Activated CD4-positive, alpha-beta T cell treated with anti-CD3 and anti-CD28 coated beads, Interleukin-2, Interleukin-6, amounts not matched to agents 100 ng/mL and 50 ng/mL, durations not matched to agents 16 hours and 8 hours (primary cell): ENCODE measurements around the gene TSPAN18.

ENCODE experiments used
- DNase-seq: peaks from one replicate; pipeline ENCODE4 v3.0.0-alpha.2; 2020

The TSPAN18 gene

DNA sequence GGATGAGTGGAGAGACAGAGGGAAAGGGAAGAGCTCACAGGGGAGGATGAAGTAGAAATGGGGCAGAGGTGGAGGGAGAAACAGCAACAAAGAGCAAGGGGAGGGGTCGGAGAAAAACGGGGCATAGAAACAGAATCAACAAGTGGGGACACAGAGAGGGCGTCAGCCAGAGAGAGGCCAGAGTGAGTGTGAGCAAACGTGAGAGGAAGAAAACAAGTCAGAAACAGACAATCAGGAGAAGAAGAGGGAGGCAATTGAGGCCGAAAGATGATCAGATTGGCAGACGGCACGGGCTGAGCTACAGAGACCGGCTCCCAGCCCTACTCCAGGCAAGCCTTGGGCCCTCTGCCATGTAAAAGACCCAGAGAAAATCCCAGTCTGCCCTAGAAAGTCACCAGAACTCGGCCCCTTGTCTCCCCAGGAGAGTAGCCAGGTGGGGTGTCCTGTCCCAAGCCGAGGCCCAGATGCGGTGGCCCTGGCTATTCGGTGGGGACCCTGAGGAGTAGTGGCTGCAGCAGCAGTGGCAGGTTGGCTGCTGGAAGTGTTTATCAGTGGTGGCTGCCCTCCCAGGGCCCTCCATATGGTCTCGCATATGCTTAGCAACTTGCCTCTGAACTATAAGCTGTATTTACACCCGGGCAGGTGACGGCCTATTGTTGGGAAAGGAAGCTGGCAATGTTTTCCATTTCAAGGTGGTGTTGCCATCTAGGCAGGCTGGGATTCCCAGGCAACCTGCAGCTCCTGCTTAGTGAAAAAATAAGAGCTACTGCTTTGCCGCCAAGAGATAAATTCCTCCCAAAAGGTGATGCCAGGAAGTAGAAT lies 14.8 kb upstream of the TSPAN18 start:
- DNase-seq = no peak

- DNase-seq = no peak
These were observed 13.7 kb upstream of the TSPAN18 start for GRCh38 chr11:44713022-44713421.

DNA sequence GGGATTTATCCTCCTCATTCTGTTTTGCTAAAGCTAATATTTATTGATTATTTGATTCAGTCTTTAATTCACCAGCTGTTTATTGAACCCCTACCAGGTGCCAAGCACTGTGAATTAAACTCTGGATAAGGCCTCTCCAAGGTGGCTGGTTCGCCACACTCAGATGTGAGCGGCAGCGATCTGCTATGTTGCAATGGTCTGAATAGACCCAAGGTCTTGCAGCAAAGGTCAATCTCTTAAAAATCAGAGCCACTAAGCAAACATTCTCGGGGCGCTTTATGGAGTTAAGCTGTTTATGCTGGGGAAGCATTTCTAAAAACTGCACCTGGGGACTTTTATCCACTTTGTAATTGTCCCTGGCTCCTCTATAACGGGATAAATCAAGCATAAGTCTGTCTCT lies 10.5 kb upstream of the TSPAN18 start:
- DNase-seq = no peak

GRCh38 chr11:44718057-44718456 lies 8.7 kb upstream of the TSPAN18 start:
- DNase-seq = no peak

DNA sequence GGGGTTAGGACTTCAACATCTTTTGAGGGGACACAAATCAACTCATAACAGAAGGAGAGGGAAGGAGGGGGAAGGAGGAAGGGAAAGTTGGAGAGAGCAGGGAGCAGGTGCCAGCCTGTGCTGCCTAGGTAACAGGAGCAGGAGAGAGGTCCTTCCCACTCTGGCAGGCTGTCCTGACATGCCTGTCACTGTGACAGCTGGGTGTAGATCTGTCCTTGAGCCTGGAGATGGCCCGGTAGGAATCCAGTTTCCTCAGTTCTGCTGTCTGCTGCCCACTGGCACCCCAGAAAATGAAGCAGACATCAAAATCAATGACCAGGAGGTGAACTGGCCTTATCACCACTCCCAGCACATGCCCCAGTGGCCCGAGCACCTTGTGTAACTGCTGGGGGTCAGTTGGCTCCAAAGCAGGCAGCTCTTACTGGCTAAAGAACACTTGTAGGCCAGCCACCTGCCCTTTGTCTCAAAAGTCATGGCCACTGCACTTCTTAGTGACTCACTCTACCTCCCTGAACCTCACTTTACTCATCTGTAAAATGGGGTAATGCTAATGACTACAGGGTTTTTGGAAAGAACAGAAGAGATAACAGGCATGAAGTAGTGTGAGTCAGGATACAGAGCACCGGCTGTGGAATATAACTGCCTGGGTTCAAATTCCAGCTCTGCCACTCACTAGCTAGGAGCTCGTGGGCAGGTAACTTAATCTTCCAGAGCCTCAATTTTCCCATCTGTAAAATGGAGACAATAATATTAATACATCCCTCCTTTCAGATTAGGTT lies 8.0 kb upstream of the TSPAN18 start:
- no peak for DNase-seq

DNA sequence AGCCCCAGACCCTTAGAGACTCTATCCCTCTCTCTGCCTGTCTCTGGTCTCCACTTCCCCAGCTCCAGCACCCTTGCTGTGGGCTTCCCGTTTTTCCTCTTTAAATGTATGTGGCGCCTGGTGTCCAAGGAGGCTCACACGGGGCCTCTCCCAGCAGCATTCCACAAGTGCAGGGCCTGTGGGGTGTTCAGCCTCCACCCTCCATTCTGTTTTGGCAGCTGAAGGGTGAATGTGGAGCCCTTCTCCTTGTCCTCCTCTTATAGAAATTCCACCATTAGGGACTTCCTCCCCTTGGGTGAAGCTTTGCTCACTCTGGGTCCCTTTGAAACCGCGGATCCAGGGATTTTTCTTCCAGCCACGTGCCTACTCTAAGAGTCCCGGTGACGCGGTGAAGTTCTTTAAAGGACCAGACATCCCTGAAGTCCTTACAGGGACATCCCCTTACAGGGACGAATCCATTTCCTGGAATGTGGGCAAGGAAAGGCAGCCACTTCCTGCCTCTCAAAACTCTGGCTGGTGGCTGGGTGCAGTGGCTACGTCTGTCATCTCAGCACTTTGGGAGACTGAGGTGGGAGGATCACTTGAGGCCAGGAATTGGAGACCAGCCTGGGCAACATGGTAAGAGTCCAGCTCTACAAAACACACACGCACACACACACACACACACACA lies 1.6 kb upstream of the TSPAN18 start:
- no peak for DNase-seq

- DNase-seq = no peak
These were observed 942 bp upstream of the TSPAN18 start for GRCh38 chr11:44725757-44726282.

DNA sequence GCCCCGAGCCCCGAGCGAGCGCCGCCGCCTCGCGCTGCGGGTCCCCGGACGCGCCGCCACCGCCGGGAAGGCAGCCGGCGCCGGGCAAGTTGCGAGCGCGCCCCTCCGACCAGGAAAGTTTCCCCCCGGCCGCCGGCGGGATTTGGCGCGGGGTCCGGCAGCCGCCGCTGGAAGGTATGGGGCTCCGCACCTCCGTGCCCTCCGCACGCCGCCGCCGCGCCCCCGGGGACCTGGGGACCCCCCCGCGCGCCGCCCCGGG lies 281 bp downstream of the TSPAN18 start:
- no peak for DNase-seq

DNA sequence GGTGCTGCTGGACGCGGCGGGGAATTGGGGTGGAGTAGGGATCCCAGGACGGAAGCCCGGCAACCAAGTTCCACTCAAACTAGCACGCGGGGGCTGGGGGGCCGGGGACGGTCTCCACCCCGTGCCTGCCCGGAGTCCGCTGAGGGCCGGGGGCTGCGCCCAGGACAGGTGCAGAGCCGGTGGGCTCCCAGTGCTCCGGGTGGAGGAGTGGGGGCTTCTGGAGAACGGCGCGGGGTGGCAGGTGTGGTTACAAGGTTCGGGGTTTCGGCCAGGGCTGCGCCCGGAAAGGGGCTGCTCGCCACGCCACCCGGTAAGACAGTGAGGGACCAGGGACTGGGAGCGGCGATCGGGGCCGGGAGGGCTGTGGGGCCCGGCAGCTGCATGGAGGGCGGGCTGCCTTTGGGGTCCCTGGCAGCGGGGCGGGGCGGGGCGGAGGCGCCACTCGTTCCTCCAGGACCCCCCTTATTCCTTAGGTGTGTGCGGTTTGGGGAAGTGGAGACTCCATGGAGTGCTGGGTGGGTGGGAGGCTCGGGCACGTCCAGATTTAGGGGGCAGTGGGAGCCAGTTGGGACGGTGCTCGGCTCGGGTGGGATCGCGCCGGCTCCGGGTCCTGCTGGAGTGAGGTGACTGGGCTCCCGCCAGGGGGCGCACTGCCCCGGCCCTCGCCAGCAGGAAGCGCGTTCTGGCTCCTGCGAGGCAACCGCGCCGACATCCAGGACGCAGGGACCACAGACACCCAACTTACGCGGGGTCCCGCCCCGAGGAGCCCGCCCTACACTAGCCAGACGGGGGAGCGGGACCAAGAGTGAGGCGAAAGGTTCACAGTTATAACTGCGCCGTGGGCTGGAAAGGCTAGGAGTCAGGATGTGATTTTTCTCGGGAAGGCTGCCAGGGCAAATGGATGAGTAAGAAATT lies 868 bp downstream of the TSPAN18 start:
- peak; percentile 86 for DNase-seq

DNA sequence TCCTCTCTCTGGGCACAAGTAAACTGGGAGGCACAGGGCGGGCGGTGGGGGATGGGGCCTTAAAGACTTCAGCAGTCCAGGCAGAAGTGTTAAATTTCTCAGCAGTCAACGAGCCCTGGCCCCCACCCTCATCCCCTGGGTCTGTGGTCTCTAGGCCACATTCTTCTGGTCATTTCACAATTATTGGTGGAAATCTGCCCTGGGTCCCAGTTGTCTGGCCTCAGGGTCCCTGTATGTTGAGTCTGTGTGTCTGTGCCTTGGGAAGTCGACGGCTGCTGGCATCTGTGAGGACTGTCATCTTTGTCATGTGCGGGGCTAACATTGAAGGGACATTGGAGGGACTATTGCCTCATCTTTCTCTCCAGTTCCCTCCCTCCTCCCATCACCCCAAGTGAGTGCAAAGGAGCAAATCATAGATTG lies 1.7 kb downstream of the TSPAN18 start:
- DNase-seq = no peak

GRCh38 chr11:44729063-44729462 lies 2.3 kb downstream of the TSPAN18 start:
- DNase-seq = no peak

DNA sequence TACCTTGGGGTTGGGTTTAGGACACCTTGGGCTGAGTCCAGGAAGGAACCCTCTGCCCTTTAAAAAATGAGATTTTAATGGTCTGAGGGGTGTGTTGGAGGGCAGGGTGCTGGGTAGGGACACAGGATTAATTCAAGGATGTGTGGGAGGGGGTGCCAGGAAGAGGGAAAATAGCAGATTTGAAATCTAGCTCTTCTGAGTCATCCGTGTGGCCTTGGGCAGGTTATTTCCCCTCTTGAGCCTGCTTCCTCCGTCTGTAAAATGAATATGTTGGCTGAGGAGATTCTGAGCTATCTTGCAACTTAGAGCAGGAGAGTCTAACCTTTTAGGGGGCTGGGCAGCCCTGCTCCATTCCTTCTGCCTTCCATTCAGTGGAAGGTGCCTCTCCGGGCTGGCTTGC lies 3.0 kb downstream of the TSPAN18 start:
- peak; percentile 4 for DNase-seq

- DNase-seq = no peak
These were observed 4.0 kb downstream of the TSPAN18 start for GRCh38 chr11:44730775-44731174.

DNA sequence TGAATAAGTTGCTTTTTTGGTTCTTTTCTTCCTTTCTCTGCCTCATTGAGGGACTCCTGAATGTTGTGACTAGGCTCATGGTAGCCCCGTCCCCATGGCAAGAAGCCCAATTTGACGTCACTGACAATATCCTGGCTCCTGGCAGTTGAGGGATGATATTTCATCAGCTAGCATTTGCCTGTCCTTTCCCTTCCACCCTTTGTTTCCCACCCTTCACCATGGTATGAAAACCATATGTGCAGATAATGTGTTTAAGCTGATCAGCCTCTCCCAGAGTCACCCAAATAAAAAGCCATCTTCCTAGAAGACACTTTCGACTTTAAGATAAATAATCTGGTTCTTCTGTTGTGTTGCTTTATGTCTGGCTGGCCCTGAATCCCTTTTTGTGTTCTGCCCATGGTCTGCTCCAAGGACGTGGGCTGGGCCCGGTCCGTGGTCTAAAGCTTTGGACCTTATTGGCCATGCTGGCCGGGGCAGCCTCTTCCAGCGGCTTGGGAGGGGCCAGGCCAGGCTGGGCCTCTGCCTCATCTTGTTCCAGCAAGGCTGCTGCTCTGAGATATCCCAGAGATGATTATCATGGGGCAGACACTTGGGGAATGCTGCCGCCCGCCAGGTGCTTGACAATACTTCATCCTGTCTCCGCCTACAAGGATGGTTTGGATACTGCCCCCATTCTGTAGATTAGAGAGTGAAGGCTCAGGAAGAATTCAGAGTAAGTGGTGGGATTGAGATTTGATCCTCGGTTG lies 5.1 kb downstream of the TSPAN18 start:
- no peak for DNase-seq

- DNase-seq = no peak
These were observed 5.8 kb downstream of the TSPAN18 start for GRCh38 chr11:44732564-44732963.

DNA sequence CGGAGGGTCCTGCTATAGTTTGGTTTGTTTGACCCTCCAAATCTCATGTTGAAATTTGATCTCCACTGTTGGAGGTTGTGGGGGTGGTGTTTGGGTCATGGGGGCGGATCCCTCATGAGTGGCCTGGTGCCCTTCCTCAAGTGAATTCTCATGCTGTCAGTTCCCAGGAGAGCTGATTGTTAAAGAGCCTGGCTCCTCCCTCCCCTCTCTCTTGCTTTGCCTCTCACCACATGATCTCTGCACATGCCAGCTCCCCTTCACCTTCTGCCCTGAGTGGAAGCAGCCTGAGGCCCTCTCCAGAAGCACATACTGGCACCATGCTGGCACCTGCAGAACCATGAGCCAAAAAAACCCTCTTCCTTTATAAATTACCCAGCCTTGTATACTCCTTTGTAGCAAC lies 7.1 kb downstream of the TSPAN18 start:
- DNase-seq = no peak

DNA sequence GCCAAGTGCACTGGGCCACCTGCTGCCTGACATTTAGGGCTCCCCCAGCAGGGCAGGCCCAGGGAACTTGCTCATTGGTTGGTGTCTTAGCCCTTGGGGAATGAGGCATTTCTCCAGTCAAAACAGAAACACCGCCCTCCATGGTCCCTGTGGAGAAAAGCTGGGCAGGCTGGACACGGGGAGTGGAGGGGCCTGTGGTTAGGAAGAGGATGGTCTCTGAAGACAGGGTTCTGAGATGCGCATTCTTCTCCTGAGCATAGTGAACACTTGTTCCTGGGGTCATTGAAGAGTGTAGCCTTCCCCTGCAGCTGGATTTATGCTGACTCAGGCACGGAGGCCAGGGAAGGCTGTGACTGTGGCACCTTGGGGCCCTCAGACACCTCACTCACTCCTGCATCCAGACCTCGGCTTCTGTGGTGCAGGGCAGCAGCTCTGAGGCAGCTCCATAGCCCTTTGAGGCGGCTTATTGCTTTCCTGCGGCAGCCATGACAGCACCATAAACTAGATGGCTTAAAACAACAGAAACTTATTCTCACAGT lies 8.2 kb downstream of the TSPAN18 start:
- no peak for DNase-seq

DNA sequence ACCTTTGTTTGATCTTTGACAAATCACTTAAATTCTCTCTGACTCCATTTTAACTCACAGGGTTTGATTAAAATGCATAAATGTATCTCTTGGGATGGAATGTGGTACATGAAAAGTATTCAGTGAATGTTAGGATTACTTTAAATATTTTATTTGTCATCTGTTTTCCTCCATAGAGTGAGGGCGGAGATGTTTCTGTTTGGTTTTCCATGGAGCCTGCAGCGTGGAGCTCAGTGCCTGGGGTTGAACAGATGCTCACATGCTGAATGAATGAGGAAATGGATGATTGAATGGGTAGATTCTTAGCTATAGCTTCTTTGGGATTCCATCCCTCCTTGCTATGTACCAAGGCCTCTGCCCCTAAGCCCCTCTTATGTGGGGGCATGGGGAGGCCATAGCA lies 10.0 kb downstream of the TSPAN18 start:
- no peak for DNase-seq

- no peak for DNase-seq
These were observed 10.7 kb downstream of the TSPAN18 start for GRCh38 chr11:44737245-44738085.

- DNase-seq = no peak
These were observed 12.0 kb downstream of the TSPAN18 start for GRCh38 chr11:44738791-44739190.

- no peak for DNase-seq
These were observed 14.2 kb downstream of the TSPAN18 start for GRCh38 chr11:44740967-44741366.
